HG03439 (cell line): ENCODE results near the gene OR51F2.
"Not testable (repeated sequence)": the region's sequence is repeated elsewhere in the genome, so short reads cannot be mapped to it uniquely, and the experiment has no call there.

Source experiments
- ATAC-seq: cut with Tn5 transposase; IDR thresholded peaks from one replicate; pipeline ENCODE4 v1.9.1; 2021; ENCODE audit warnings: mild to moderate bottlenecking, moderate library complexity; ENCODE audit not compliant: unreplicated experiment

The OR51F2 gene, protein sequence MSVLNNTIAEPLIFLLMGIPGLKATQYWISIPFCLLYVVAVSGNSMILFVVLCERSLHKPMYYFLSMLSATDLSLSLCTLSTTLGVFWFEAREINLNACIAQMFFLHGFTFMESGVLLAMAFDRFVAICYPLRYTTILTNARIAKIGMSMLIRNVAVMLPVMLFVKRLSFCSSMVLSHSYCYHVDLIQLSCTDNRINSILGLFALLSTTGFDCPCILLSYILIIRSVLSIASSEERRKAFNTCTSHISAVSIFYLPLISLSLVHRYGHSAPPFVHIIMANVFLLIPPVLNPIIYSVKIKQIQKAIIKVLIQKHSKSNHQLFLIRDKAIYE

DNA sequence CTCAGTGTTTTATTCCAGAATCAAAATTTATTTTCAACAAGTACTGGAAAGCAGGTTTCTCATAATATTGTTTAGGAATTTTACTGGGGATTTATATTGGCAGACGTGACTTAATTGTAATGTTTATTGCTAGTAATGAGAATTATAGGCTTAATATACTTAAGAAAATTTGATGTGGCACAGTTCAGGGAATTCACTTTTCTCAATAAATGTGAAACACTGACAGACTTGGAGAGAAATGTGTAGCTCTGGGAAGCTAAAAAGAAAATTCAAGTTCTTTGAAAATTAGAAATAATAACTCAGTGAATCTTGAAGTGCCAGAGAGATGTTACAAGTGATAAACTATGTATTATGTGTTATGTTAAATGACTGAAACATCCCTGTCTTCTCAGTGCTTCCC, at the start of gene OR51F2:
Gene OR51F2, plus strand, starts transcription at position 301 of the 400 bp plus-strand sequence. CDS start 101 bp downstream, outside the sequence.
- no peak for ATAC-seq

DNA sequence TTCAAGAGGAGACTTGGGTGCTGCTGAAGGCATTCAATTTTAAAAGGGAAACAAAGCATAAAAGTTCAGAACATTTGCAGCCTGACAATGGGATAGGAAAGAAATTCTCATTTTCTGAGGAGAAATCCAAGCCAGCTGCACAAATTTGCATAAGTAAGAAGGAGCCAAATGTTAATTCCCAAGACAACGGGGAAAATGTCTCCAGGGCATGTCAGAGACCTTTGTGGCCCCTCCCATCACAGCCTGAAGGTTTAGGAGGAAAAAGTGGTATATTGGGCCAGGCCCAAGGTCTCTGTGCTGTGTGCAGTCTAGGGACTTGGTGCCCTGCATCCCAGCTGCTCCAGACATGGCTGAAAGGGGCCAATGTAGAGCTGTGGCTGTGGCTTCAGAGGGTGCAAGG, 38.7 kb upstream of the OR51F2 start:
- no peak for ATAC-seq

DNA sequence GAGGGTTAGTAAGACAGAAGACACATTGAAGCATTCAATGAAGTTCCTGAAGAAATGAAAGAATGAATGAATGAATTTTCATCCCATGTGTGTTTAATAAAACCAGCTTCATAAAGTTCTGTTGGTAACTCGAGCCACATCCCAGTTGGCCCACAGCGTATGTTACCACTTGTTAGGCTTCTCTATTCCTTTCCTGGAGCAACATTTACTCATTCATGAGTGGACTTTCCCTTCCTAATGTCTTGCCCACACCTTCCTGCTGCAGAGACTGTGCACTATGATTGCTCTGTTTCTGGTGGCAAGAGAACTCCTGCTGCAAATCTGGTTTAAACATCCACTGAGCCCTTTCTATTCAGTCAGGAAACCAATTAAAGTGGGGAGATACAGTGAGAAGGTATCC, 23.9 kb upstream of the OR51F2 start:
- ATAC-seq, result no peak

DNA sequence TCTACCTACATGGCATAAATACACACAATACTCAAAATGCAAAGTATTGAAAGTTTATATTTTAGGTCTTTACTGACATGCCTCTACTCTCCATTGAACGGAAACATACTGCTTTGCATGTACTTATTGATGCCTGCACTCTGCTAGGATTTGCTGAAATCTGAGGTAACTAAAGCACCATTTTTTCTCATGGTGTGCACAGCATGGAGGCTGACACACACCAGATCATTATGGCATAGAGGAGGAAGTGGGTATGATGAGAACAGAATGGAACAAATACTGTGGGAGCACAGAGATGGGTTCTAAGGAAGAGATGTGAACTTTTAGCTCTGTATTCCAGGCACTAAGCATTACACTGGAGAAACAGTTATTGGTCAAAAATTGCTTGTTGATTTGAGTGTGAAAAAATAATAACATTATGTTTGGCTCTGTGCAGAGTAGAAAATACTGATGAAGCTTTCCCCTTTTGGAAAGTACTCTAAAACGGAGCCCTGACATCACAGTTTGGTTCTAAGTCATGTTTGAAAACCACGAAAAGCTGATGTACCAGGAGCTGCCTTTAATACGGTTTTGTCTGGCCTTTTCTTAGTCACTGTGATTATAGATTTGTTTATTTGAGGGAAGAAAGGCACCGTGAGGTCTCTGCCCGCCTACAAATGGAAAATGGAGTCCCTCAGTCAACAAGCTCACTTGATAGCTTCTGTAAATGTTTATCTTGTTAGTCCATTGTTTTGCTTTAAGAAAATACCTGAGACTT, 22.5 kb upstream of the OR51F2 start:
- no peak for ATAC-seq

DNA sequence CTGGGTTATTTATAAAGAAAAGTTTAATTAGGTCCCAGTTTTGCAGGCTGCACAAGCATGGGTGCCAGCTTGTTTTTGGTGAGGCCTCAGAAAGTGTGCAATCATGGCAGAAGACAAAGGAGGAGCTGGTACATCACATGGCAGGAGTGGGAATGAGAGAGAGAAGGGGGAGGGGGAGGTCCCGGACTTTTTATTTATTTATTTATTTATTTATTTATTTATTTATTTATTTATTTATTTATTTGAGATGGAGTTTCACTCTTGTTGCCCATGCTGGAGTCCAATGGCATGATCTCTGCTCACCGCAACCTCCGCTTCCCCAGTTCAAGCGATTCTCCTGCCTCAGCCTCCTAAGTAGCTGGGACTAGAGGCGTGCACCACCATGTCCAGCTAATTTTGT, 19.8 kb upstream of the OR51F2 start:
- ATAC-seq, result not testable (repeated sequence)

DNA sequence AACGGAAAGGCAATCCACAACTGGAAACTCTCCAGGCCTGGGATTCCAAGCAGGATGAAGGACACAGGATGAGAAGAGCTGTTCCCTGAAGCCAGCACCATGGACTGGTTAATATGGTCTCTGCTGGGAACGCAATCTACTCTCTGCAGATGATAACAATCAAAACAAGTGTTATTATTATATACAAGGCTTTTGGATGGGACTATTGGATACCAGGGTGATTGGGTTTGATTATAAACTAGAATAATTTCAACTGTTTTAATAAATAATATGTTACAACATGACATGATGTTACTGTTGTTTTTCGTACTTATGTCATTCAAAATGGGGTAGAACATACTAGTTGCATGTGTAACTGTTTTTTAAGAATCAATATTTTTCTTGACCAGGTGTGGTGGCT, 16.8 kb upstream of the OR51F2 start, which contains the start of gene OR52R1:
Gene OR52R1, minus strand, starts transcription at position 101 of the 400 bp plus-strand sequence. Its CDS starts 0 bp downstream, at position 101.
- no peak for ATAC-seq

DNA sequence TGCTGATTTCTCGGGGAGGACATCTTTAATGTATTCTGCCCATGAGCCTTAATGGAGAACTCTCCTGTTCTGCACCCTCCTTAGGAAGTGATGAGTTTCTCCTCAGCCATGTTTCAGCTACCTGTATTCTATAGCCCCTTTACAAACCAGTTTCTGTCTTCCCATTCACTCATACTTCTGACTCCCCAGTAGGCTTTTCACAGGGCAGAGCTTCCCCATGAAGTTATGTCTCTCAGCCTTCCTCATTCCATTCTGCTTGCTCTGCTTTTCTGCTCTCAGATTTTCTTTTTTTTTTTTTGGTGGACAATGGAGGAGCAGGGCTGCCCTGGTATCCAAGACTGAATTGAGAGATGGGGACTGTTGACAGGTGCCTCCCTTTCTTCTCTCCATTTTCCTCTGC, 12.6 kb upstream of the OR51F2 start:
- no peak for ATAC-seq

DNA sequence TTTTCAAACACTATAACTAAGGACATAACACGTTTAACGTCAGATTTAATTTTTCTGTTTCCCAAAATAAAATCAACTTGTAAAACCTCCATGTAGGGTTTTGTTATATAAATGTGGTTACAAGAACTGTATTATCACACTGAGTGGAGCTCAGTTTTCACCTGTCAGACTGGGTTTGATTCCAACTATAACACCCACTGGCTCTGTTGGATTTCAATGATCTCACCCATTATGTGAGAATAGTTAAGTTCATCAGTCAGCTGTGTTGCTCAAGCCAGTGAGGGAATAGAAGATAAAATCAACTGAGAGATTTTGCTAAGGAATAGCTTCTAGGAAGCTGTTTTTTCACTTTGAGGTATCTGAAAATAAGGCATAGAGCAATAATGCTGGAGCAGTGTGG, 11.9 kb upstream of the OR51F2 start:
- no peak for ATAC-seq

DNA sequence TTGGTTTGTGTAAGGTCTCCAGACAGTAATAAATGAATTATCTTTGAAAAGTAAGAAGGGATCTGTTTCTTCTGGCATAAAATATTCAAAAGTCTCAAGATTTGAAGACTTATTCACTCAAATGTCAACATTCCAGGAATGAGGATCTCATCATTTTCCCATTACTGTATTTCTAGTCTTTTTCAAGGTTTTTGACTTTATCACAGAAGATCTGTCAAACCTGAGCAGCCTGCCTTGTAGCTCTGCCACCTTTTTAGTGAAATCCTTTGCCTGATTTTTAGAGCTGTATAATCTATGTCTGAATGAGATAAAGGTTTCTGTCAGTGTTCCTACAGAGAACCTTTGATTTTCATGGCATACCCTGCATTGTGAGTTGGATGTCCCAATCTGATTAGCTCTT, 4.0 kb downstream of the OR51F2 start:
- no peak for ATAC-seq

DNA sequence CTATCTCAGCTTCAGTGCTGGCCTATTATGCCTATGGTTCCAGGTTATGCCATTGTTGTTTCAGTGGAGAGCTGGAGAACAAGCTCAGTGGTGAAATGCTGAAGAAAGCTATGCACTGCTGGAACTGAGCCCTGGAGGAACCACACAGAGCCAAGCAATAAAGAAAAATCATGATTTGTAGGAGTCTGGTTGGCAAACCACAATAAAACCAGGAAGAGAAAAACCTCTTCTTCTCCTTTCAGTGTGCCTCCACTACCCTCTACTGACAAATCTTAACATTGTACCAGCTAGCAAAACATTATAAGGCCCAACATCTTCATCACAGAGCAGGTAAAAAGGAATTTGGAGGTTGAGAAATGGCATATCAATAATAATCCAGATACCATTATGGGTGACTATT, 5.3 kb downstream of the OR51F2 start:
- no peak for ATAC-seq

DNA sequence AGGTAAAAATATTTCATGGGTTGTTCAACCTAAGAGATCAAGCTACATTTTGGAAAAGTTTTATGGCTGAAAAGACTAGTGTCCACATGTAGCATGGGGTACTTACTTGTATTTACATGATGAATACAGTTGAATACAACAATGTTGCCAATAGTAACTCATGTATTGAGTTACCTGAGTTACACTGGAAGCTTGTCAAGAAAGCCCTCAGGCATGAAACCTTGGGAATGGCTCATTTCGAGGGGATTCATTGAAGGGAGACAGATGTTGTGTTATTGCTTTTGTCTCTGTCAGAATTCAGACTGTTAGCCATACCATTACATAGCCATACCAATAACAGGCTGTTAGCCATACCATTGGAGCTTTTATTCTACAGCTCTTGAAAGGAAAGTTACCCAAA, 9.2 kb downstream of the OR51F2 start:
- ATAC-seq, result no peak

DNA sequence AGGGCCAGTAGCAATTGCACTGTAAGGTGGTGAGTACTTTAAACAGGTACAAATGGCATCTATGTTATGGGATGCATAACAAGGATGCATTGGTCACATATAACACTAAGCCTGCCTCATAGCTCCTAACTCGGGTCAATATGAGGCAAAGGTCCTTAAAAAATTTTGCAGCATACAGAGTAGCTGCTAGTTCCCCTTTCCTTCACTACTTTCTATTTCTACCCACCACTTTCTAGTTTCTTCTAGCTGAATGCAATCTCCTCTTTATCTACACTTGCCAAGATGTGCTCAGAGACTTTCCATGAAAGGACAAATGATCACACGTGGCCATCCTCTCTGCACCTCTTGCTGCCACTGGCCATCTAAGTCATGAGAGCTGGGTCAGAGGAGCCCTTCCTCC, 9.8 kb downstream of the OR51F2 start:
- ATAC-seq, result no peak

DNA sequence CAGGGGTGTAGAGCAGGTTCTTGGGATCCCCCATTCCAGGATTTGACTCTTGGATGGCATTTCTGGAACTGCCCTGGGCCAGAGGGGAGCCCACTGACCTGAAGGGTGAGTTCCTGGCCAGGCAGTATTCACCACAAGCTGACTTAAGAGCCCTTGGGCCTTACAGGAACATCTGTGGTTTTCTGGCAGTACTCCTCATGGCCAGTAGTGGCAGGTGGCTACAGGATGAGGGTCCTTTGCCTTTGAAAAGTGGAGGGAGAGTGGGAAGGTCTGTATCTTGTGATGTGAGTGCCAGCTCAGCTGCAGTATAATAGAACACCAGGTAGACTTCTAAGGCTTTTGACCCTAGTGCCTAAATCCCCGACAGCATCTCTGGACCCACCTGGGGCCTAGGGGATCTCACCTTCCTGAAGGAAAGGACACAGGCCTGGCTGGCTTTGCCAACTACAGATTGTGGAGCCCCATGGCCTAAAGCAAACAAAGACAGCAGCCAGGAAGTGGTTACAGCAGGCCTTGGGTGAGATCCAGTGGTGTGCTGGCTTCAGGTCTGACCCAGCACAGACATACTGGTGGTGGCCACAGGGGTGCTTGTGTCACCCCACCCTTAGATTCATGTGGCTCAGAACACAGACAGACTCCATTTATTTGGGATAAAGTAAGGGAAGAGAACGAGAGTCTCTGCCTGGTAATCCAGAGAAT, 18.9 kb downstream of the OR51F2 start:
- no peak for ATAC-seq

DNA sequence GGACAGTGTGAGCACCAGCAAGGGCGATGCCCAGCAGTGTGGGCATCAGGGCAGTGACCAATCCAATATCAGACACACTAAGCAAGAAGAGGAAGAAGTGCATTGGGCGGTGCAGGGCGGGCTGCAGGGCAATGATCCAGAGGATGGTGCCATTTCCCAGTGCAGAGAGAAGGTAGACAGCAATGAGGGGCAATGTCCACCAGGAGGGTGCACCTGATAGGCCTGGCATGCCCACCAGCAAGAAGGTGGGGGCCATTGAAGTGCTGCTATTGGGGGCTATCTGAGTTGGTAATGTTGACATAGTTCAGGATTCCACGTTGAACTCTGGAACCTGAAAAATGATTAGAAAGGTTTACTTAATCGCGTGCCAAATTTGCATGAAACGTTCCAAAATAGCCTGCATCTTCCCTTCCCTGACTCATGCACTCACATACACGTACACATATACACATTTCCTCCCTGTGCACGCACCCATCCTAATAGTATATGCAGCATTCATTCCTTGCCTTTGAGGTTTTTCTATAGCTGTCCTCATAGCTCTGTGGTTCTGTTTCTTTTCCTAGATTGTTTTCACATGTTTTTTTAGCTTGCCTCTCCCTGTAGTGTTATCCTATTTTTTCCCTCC, 27.9 kb downstream of the OR51F2 start, which contains the start of gene OR51S1:
Gene OR51S1, minus strand, starts transcription at position 301 of the 625 bp plus-strand sequence. Its CDS starts 0 bp downstream, at position 301.
- ATAC-seq, result no peak

DNA sequence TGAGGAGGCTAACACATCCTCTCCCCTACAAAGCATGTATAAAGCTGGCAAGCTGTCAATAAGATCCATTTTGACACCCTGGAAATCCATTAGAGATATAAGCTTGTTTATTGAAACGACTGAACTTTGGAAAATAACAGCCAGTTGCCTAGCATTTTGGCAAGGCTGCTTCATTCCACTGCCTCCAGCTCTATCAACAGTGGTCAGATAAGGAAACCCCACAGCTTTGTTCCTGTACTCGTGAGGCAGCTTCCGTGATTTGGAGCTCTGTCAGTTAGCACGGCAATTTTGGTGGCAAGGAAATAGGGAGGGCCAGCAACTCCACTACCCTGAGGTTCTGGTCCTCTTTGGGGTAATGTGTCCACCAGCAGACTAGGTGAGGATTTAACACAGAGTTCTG, 29.9 kb downstream of the OR51F2 start:
- no peak for ATAC-seq

DNA sequence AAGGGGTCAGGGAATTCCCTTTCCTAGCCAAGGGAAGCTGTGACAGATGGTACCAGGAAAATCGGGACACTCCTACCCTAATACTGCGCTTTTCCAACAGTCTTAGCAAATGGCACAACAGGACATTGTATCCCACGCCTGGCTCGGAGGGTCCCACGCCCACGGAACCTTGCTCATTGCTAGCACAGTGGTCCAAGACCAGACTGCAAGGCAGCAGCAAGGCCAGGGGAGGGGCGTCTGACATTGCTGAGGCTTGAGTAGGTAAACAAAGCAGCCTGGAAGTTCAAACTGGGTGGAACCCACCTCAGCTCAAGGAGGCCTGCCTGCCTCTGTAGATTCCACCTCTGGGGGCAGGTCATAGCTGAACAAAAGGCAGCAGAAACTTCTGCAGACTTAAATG, 33.2 kb downstream of the OR51F2 start:
- not testable (repeated sequence) for ATAC-seq

DNA sequence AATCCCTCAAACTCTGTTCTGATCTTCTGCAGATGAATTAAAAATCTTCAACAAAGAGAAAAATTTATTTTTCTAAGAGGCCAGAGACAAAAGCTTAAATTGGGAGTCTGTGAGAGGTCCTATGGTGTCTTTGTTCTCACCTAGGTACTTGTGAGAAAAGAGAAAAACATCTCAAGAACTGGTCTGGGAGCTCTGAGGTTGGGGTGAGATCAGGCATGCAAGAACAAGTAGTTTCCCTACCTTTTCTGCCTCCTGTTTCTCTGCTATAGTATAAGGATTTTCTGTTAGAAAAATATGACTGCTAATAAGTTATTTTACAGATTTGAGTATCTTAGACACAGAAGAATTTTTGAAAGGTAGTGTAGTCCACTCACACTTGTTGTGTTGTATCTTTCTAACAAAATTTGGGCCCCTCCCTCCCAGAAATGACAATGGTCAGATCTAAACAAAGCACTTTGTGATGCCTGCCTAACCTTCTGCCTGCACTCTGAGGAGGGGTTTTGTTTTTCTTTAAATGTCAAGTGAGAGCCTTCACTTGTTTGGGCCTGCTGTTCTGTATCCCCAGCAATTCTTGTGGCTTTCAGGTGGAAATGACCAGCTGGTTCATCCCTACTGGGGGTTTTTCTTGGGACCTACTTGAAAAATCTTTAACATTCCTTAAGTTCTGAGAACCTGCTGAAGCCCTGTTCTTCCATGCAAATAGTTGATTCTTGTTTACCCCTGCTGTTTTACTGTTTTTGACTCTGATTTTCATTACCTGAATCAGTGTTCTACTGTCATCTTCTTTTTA, 41.5 kb downstream of the OR51F2 start:
- ATAC-seq, result no peak

DNA sequence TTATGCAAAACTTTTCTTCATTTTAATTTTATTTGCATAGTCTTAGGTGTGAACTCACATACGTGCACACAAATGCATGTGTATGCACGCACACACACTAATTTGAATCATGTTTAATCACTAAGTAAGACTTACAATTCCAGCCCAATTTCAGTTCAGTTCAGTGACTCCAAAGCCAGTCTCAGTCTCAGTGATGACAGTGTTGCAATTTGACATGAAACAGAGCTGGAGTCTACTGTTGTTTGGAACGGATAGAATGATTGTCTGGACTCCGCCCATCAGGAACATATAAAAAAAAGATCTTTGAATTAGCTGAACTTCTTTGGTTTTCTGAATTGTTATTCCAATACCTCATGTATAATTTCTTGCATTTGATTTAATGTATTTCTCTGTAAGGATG, 42.8 kb downstream of the OR51F2 start:
- no peak for ATAC-seq

DNA sequence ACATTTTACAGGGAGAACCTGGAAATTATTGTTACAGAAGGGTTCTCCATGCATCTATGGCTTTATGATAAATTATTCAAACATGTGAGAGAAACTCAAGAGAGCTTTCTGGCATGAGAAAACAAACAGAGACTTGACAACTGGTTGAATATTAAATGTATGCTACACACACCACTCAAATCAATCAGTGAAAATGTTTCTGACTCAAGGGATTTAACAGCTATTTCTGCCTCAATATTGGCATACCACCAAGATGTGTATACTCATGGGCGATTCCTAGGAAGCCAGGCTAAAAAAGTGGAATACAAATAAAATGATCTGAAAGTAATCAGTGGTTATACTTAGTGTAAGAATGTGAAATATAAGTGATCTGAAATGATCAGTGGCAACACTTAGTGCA, 44.7 kb downstream of the OR51F2 start:
- ATAC-seq, result no peak
